HG03442 (cell line): ENCODE measurements around the gene STAB2.

Experiments
- ATAC-seq: cut with Tn5 transposase; IDR thresholded peaks from one replicate; pipeline ENCODE4 v1.9.1; 2021; ENCODE audit warnings: mild to moderate bottlenecking, moderate library complexity; ENCODE audit not compliant: unreplicated experiment

Gene STAB2

GRCh38 chr12:103690426-103690825 lies 103.4 kb downstream of the STAB2 start:
- no peak for ATAC-seq

GRCh38 chr12:103691063-103691462 lies 104.0 kb downstream of the STAB2 start:
- no peak for ATAC-seq

GRCh38 chr12:103696101-103696500 lies 109.0 kb downstream of the STAB2 start:
- no peak for ATAC-seq

GRCh38 chr12:103697971-103698751 lies 111.1 kb downstream of the STAB2 start:
- no peak for ATAC-seq

- ATAC-seq = no peak
Measured at GRCh38 chr12:103698752-103699560, 111.9 kb downstream of the STAB2 start.

- ATAC-seq = no peak
Measured at GRCh38 chr12:103705098-103705497, 118.0 kb downstream of the STAB2 start.

GRCh38 chr12:103705927-103706326 lies 118.9 kb downstream of the STAB2 start:
- no peak for ATAC-seq

- ATAC-seq = no peak
Measured at GRCh38 chr12:103707446-103707845, 120.4 kb downstream of the STAB2 start.

GRCh38 chr12:103710544-103710943 lies 123.5 kb downstream of the STAB2 start:
- no peak for ATAC-seq

- no peak for ATAC-seq
Measured at GRCh38 chr12:103712216-103712615, 125.1 kb downstream of the STAB2 start.

- no peak for ATAC-seq
Measured at GRCh38 chr12:103715494-103715893, 128.4 kb downstream of the STAB2 start.

GRCh38 chr12:103716517-103717196 lies 129.6 kb downstream of the STAB2 start:
- ATAC-seq = no peak

GRCh38 chr12:103725398-103725797 lies 138.3 kb downstream of the STAB2 start:
- no peak for ATAC-seq

- ATAC-seq = no peak
Measured at GRCh38 chr12:103727638-103728037, 140.6 kb downstream of the STAB2 start.

- no peak for ATAC-seq
Measured at GRCh38 chr12:103728323-103728722, 141.2 kb downstream of the STAB2 start.

GRCh38 chr12:103729499-103729898 lies 142.4 kb downstream of the STAB2 start:
- ATAC-seq = no peak

- ATAC-seq = no peak
Measured at GRCh38 chr12:103731539-103731938, 144.5 kb downstream of the STAB2 start.

- no peak for ATAC-seq
Measured at GRCh38 chr12:103734863-103735262, 147.8 kb downstream of the STAB2 start.

GRCh38 chr12:103735291-103735690 lies 148.2 kb downstream of the STAB2 start:
- no peak for ATAC-seq

GRCh38 chr12:103736572-103736971 lies 149.5 kb downstream of the STAB2 start:
- ATAC-seq = no peak

GRCh38 chr12:103737881-103738280 lies 150.8 kb downstream of the STAB2 start:
- ATAC-seq = no peak
